SIG-M5 (cell line): Measurements from ENCODE around the gene EIF3D.

ENCODE experiments used
- DNase-seq: peaks from one replicate; lab custom pipeline; 2025; lab: John Stamatoyannopoulos, UW

EIF3D gene, protein sequence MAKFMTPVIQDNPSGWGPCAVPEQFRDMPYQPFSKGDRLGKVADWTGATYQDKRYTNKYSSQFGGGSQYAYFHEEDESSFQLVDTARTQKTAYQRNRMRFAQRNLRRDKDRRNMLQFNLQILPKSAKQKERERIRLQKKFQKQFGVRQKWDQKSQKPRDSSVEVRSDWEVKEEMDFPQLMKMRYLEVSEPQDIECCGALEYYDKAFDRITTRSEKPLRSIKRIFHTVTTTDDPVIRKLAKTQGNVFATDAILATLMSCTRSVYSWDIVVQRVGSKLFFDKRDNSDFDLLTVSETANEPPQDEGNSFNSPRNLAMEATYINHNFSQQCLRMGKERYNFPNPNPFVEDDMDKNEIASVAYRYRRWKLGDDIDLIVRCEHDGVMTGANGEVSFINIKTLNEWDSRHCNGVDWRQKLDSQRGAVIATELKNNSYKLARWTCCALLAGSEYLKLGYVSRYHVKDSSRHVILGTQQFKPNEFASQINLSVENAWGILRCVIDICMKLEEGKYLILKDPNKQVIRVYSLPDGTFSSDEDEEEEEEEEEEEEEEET

GRCh38 chr22:36528795-36529751, at the start of gene EIF3D:
Gene EIF3D (minus strand): TSS chr22:36529166. CDS start chr22:36526121, 3,045 bp downstream.
- DNase-seq, result peak; percentile 95

- DNase-seq, result no peak
Observed at GRCh38 chr22:36578619-36579018, 49.7 kb upstream of the EIF3D start.

DNA sequence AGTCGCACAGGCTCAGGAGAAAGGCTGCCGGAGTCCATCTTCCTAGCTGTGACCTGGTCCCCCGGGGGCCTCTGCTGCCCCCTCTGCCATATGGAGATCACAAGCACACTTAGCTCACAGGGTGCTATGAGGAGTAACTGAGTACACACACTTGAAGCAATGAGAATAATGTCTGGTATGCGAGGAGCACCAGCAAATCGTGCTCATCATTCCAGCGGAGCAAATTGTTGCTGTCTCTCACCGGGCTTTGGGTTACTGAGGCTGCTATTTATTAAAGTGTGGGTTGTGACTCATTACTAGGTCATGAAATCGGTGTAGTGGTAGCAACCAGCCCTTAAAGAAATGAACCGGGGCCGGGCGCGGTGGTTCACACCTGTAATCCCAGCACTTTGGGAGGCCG, 48.1 kb upstream of the EIF3D start:
- no peak for DNase-seq

DNA sequence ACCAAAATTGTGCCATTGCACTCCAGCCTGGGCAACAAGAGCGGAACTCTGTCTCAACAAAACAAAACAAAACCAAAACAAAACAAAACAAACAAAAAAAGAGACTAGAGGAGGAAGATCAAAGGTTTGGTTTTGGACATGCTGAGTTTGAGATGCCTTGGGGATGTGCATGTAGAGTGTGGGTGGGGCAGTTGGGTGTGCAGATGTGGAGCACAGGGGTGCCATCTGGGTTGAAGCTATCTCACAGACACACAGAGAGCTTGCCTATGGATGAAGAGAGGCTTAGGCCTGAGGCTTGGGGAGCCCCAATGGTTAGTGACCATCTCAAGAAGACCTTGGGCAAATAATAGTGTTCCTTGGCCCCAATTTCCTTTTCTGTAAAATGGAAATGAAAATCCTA, 45.8 kb upstream of the EIF3D start:
- DNase-seq, result no peak

DNA sequence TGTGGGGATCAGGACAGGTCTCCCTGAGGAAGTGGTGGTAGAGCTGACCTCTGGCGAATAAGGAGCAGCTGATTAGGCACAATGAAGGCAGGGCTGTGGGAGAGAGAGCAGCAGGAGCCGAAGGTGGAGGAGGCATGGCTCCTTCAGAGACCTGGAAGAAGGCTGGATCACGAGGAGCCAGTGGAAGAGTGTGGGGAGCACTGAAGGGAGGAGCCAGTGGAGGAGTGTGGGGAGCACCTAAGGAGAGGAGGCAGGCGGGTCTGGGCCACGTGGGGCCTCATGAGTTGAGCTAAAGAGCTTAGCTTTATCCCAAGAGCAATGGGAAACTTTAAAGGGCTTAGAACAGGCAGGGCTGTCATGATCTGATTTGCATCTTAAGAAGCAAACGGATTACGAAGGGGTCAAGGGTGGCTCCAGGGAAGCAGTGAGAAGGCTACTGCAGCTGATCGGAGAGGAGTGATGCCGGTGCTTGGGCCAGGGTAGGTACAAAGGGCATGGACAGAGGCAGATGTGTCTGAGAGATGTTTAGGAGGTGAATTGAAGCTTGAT, 44.9 kb upstream of the EIF3D start:
- DNase-seq, result no peak

DNA sequence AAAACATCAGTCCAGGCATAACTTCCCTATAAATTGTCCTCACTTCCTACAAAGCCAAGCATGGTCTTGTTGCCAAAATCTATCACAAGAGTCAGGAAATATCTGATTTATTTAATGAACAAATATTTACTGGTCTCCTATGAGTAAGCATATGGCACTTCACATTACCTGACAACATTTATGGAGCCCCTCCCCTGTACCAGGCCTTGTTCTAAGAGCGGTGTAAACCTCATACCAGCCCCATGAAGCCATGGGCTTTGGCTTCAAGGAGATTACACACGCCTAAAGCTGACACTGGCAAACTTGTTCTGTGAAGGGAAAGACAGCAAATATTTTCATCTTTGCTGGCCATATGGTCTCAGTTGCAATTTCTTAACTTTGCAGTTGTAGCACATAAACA, 43.0 kb upstream of the EIF3D start:
- DNase-seq, result no peak

GRCh38 chr22:36569999-36570398, 41.0 kb upstream of the EIF3D start:
- no peak for DNase-seq

DNA sequence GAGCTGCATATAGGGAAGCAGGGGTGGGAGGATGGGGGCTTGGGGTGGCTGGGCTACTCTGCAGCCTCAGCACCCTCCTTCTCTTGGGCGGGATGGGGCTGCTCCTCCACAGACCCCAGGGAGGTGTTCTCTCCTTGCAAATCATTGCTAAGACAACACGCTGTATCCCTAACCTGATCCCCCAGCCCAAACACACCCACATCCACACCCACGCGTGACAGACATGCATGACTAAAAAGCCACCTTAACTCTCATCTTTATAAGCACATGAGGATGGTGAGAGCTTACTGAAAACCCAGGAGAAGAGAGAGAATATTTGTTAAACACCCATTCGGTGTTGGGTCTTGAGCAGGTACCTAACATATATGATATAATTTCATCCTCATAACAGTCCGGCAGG, 39.9 kb upstream of the EIF3D start:
- no peak for DNase-seq

GRCh38 chr22:36566720-36567119, 37.8 kb upstream of the EIF3D start:
- no peak for DNase-seq

DNA sequence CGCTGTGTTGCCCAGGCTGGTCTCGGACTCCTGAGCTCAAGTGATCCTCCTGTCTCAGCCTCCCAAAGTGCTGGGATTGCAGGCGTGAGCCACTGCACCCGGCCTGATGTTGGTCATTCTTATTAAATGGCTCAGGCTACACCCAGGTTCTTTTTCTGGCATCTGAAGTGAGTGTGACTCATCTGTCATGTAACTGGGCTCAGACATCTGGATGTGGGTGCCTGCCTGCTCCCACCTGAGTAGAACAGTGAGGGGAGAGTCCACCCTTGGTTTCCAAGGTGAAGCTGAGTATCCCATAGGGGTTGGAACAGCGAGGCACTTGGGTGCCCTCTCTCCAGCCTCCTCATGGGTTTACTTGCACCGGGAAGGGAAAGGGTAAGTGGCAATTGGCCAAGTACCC, 36.7 kb upstream of the EIF3D start:
- DNase-seq, result no peak

DNA sequence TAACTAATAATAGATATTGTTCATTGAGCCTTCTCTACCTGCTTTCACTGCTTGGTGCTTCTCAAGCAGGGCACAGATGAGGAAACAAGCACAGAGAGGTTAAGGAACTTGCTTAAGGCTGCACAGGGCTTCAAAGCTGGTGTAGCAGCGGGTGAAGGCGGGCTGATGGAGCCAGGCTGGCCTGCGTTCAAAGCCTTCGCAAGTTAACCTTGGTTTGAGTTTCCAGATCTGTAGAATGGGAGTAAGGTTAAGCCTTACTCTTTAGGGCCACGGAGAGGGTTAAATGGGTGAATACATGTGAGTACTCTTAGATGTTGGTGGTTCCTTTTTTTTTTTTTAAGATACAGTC, 36.2 kb upstream of the EIF3D start:
- DNase-seq, result no peak

DNA sequence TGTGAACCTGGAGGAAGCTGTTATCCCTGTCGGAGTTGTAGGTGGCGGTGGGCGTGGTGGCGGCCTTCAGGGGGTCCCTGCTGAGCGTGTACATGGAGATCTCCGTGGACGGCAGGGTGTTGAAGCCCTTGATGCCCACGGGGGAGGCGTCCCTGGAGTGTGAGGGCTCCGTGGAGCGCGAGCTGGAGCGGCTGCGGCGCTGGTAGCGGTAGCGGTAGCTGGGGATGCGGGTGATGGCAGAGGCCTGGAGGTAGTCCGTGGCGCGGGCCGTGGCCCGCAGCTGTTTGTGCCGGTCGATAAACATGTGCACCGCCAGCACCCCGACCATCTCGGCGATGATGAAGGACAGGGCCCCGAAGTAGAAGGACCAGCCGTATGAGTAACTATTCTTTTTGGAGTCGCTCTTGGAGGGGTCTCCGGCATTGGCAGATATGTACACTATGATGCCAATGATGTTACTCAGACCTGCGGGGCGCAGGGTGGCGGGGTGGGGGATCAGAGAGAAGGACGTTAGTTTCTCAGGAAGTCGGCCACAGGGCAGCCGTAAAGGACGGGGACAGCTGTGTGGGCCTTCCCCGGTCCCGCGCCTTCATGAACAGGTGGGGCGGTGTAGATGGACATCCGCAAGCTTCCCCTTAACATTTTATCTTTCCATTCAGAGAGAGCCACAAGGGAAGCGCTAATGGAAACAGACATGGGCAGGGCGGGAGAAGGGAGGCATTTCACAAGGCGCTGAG, 35.6 kb upstream of the EIF3D start:
- DNase-seq, result no peak

GRCh38 chr22:36563898-36564297, 34.9 kb upstream of the EIF3D start:
- no peak for DNase-seq

GRCh38 chr22:36563444-36563843, 34.5 kb upstream of the EIF3D start:
- DNase-seq, result no peak

DNA sequence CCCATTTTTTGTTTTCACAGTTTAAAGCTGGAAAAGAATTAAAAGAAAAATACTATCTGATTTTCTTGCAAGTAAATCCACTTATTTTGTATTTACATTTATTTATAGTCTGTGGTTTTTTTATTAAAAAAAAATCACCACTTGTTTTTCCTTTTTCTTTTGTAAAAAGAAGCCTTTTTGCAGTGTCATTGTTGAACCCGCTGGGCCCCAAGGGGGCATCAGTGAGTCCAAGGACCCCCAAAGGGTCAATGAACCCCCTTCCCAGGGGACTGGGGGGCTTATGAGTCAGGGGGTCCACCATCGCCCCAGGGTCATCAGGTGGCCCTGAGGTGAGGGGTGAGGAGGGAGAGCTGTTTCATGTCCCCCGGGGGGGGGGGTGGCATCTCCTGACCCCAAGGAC, 34.0 kb upstream of the EIF3D start:
- no peak for DNase-seq

GRCh38 chr22:36562261-36562835, 33.4 kb upstream of the EIF3D start:
- DNase-seq, result no peak

DNA sequence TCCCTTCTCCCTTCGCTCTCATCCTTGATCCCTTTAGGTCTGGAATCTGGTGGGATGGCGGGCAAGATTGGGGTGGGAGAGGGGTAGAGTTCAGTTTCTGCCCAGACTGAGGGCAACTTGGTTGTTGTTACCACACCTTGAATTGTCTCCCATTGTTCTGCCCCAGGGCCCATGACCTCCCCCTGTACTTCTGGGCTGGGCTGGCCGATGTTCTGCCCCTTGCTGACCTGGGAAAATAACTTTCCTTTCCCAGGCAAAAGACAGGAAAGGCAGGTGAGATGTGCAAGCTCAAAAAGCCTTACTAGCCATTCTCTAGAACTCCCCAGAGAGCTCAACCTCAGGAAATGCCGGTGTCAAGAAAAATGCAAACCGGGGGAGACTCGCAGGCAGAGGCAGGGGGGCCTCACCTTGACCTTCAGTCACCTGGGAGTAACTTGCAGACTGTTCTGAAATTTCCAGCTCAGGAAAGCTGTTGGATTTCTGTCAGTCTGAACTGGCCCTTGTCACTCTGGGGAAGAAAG, 32.4 kb upstream of the EIF3D start:
- DNase-seq, result no peak

- no peak for DNase-seq
Observed at GRCh38 chr22:36560001-36560400, 31.0 kb upstream of the EIF3D start.

DNA sequence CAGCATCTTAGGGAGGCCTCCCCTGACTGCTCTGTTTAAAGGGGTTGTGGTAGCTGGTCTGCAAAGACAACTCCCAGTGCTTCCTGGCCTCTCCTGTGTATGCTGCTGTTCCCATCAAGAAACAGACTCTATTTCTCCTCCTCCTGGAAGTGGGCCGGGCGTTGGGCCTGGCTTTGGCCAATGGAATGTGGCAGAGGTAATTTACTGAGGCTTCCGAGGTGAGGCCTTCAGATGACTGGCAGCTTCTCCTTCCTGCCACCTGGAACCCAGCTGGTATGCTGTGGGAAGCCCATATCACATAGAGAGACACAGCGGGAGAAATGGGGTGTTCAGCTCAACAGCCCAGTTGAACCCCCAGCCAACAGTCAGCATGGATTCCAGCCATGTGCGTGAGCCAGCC, 25.1 kb upstream of the EIF3D start:
- DNase-seq, result no peak

DNA sequence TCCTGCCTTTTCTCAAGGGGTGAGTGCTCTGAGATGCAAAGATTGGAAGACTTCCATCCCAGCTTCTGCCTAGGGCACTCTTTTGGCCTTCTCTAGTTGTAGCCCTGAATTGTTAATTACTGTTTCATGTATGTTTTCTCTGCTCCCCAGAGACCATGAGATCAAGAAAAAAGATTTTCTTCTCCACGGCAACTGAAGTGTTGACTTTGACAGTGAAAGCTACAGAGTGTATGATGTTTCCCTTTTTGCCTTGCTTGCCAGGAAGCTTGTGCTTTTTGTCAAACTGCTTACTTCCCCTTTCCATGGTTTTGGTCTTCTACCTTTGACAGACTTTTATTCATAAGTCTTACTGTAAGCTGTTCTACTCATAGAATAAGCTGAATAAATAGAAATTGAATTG, 23.3 kb upstream of the EIF3D start:
- no peak for DNase-seq
